ENCODE measurements around the gene GRIFIN. TPM values are rescaled to one million over a fixed set of nuclear protein-coding genes. Genes with fewer than 3 reads are reported as not detected.
A peak's percentile ranks its signal among the peaks of the same experiment; 100 is the strongest.

Gene GRIFIN
- total RNA-seq, 6 donors from 2014 or later = not detected

DNA sequence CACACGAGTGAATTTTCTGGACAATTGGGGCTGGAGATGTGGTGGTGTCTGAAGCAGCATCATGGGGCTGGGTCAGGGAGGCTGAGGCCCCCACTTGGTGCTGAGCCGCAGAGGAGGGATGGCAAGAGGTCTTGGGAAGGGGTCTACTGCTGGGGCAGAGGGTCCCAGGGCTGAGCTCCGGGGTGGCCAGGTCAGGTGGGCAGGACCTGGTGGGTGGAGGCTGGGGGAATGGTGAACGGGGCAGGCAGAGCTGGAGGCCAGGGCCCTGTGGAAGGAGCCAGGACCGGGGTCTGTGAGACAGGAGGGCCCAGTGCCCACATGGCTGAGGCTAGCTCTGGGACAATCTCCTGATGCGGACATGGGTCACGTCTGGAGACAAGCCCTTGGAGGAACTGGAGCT, 23.0 kb upstream of the GRIFIN start:
- no peaks in the 10 kb centered on the region for H3K27me3 ChIP-seq
- no peaks in the 10 kb centered on the region for H3K36me3 ChIP-seq
- no peaks in the 10 kb centered on the region for H3K9me3 ChIP-seq
- no peak overlapping the region for H3K4me3 ChIP-seq
- no peak for TF ChIP-seq POLR2A (IDR thresholded peaks at IDR 0.05)
- TF ChIP-seq, protein P1, sequence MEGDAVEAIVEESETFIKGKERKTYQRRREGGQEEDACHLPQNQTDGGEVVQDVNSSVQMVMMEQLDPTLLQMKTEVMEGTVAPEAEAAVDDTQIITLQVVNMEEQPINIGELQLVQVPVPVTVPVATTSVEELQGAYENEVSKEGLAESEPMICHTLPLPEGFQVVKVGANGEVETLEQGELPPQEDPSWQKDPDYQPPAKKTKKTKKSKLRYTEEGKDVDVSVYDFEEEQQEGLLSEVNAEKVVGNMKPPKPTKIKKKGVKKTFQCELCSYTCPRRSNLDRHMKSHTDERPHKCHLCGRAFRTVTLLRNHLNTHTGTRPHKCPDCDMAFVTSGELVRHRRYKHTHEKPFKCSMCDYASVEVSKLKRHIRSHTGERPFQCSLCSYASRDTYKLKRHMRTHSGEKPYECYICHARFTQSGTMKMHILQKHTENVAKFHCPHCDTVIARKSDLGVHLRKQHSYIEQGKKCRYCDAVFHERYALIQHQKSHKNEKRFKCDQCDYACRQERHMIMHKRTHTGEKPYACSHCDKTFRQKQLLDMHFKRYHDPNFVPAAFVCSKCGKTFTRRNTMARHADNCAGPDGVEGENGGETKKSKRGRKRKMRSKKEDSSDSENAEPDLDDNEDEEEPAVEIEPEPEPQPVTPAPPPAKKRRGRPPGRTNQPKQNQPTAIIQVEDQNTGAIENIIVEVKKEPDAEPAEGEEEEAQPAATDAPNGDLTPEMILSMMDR (IDR thresholded peaks at IDR 0.05) = no peak
- TF ChIP-seq POLR2AphosphoS5 (IDR thresholded peaks at IDR 0.05) = no peak
- no peak for TF ChIP-seq EP300 (IDR thresholded peaks at IDR 0.05)
- no peak overlapping the region for H3K27ac ChIP-seq
- peaks cover 2 to 14% (median 7%) of the 10 kb centered on the region in 4 donors for H3K4me1 ChIP-seq
- ATAC-seq (ENCODE audit: low FRiP score in 2 of 2) = no peak
- DNase-seq = no peak
- WGBS, 2 donors = 93% methylated on average over 6 to 7 of the region's 7 CpGs

DNA sequence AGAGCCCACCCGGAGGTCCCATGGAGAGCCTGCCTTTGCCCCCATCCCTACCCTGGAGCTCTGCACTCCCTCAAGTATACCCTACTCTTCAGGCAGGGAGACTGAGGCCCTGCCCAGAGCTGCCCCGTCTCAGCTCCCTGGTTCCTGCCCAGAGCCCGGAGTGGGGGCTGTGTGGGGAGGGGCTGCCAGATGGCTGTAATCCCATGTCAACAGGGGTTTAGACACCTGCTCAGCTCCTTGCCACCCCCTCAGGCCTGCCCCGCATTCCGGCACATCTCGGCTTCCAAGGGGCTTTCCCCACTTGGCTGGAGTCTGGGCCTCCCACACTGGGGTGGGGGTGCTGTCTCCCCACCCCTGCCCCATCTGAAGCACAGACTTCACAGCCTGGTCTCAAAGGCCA, 22.5 kb upstream of the GRIFIN start:
- H3K27me3 ChIP-seq = no peaks in the 10 kb centered on the region
- no peak overlapping the region for H3K4me3 ChIP-seq
- no peak for TF ChIP-seq EP300 (IDR thresholded peaks at IDR 0.05)
- no peak for TF ChIP-seq POLR2A (IDR thresholded peaks at IDR 0.05)
- TF ChIP-seq, protein P1 (IDR thresholded peaks at IDR 0.05) = no peak
- no peak for TF ChIP-seq POLR2AphosphoS5 (IDR thresholded peaks at IDR 0.05)
- DNase-seq = peak in 1 of 2 donors; percentile 48
- peaks cover 7 to 19% (median 12%) of the 10 kb centered on the region in 4 donors for H3K4me1 ChIP-seq
- no peaks in the 10 kb centered on the region for H3K9me3 ChIP-seq
- H3K27ac ChIP-seq = no peak overlapping the region
- 67 to 91% methylated on average over 1 to 6 of the region's 6 CpGs for WGBS, 2 donors
- ATAC-seq (ENCODE audit: low FRiP score in 2 of 2) = no peak
- H3K36me3 ChIP-seq = no peaks in the 10 kb centered on the region

DNA sequence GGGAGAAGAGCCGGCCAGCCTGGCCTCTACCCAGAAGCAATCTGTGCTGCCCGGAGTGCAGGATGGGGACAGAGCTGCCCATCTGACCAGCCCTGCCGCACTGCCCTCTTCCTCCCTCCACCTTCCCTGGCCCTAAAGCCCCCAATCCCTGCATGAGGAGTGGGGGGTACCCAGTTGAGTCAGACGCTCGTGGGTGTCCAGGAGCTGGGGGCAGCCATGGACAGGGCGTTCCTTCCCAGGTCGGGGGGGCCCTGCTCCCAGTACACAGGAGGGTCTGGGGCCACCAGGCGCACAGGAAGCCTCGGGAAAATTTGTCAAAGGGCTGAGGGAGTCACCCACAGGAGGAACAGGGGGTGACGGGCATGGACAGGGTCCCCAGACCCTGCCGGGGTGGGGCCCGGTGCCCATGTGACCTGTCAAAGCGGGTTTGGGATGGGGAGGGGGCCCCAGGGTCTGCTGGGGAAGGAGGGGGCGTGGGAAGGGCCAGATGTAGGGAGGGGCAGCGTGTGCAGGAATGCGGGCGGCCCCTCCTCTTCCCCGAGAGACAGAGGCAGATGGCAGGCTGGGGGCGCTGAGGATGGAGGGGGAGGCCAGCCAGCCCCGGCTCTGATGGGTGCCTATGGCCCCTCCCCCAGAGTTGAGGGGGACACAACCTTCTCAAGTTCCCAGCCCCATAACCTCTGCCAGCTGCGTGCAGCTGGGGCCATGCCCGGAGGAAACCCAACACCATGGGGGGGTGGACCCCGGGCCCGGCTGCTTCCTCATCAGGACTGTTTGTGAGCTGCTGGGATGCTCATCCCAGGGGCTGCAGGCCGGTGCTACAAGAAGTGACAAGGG, 21.5 kb upstream of the GRIFIN start:
- peaks cover 14 to 27% (median 20%) of the 10 kb centered on the region in 4 donors for H3K4me1 ChIP-seq
- TF ChIP-seq, protein P1 (IDR thresholded peaks at IDR 0.05) = no peak
- no peak for TF ChIP-seq POLR2AphosphoS5 (IDR thresholded peaks at IDR 0.05)
- no peak for TF ChIP-seq POLR2A (IDR thresholded peaks at IDR 0.05)
- TF ChIP-seq EP300 (IDR thresholded peaks at IDR 0.05) = no peak
- ATAC-seq (ENCODE audit: low FRiP score in 2 of 2) (no peak), DNase-seq (peak in 1 of 2 donors; percentile 63)
- H3K36me3 ChIP-seq = no peaks in the 10 kb centered on the region
- no peaks in the 10 kb centered on the region for H3K27me3 ChIP-seq
- no peak overlapping the region for H3K27ac ChIP-seq
- H3K9me3 ChIP-seq = no peaks in the 10 kb centered on the region
- H3K4me3 ChIP-seq = no peak overlapping the region
- WGBS, 2 donors = 51 to 67% methylated on average over 9 to 11 of the region's 25 CpGs

DNA sequence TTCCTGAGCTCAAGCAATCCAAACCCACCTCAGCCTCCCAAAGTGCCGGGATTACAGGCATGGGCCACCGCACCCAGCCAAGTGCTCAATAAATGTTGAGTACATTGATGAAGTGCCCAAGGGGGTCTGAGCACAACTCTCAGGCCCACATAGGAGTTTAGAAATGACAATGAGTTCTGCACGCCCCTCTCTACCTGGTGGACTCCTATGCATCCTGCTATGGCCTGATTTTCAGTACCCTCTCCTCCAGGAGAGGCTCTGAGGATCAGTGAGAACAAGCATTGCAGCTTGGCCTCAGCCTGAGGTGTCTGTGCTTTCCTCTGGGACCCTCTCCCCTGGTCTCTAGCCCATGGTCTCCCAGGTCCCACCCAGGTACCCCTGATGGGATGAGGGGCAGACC, 20.9 kb upstream of the GRIFIN start:
- DNase-seq (no peak), ATAC-seq (ENCODE audit: low FRiP score in 2 of 2) (no peak)
- TF ChIP-seq POLR2AphosphoS5 (IDR thresholded peaks at IDR 0.05) (no peak), POLR2A (IDR thresholded peaks at IDR 0.05) (no peak), EP300 (IDR thresholded peaks at IDR 0.05) (no peak)
- TF ChIP-seq, protein P1 (IDR thresholded peaks at IDR 0.05) = no peak
- H3K9me3 ChIP-seq = no peaks in the 10 kb centered on the region
- no peaks in the 10 kb centered on the region for H3K36me3 ChIP-seq
- WGBS, 2 donors = 98 to 100% methylated on average over 3 of the region's 3 CpGs
- H3K4me1 ChIP-seq = peaks cover 14 to 27% (median 20%) of the 10 kb centered on the region in 4 donors
- no peak overlapping the region for H3K4me3 ChIP-seq
- H3K27me3 ChIP-seq = no peaks in the 10 kb centered on the region
- H3K27ac ChIP-seq = no peak overlapping the region
